Panc1 (cell line): Measurements from ENCODE around the gene VEGFA.

Experiments used
- POLR2AphosphoS5 ChIP-seq: IDR thresholded peaks from 2 replicates; pipeline ENCODE4 v1.6.1; 2012; ENCODE audit warnings: mild to moderate bottlenecking, low read depth, low read length, moderate library complexity
- TF ChIP-seq, protein P1 (sequence below): fragments of 450-650 bp; IDR thresholded peaks from 2 replicates; pipeline ENCODE4 v1.5.1; 2017; ENCODE audit warnings: mild to moderate bottlenecking

DNA sequence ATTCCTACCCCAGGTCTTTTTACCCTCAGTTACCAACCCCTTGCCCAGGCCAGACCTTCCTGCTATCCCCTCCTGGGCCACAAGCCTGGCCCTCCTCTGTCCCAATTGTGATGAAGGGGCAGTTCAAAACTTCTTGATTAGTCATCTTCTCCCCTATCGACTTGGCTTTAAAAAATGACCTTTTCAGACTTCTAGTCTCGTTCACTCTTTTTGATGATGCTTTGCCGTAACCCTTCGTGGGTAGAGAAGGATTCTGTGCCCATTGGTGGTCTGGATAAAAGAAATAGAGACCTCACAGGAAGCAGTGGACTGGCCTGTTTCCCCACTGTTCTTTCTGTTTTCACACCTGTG lies 5.5 kb downstream of the VEGFA start:
- TF ChIP-seq, protein P1, sequence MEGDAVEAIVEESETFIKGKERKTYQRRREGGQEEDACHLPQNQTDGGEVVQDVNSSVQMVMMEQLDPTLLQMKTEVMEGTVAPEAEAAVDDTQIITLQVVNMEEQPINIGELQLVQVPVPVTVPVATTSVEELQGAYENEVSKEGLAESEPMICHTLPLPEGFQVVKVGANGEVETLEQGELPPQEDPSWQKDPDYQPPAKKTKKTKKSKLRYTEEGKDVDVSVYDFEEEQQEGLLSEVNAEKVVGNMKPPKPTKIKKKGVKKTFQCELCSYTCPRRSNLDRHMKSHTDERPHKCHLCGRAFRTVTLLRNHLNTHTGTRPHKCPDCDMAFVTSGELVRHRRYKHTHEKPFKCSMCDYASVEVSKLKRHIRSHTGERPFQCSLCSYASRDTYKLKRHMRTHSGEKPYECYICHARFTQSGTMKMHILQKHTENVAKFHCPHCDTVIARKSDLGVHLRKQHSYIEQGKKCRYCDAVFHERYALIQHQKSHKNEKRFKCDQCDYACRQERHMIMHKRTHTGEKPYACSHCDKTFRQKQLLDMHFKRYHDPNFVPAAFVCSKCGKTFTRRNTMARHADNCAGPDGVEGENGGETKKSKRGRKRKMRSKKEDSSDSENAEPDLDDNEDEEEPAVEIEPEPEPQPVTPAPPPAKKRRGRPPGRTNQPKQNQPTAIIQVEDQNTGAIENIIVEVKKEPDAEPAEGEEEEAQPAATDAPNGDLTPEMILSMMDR, result no peak
- no peak for TF ChIP-seq POLR2AphosphoS5
